ES-I3 (cell line): Measurements from ENCODE around the gene RNF14.

Source experiments
- H3K36me3 ChIP-seq: 2 replicates; pipeline ENCODE4 v1.6.1; 2013; ENCODE audit warnings: mild to moderate bottlenecking, low read length, control low read depth, moderate library complexity; ENCODE audit not compliant: insufficient read depth
- H3K4me1 ChIP-seq: 2 replicates; pipeline ENCODE4 v1.6.1; 2013; ENCODE audit warnings: mild to moderate bottlenecking, control low read depth, low read length; ENCODE audit not compliant: insufficient read depth
- H3K9ac ChIP-seq: 2 replicates; pipeline ENCODE4 v1.6.1; 2013; ENCODE audit warnings: low read depth, mild to moderate bottlenecking, low read length, moderate library complexity
- H3K9me3 ChIP-seq: 2 replicates; pipeline ENCODE4 v1.6.1; 2013; ENCODE audit warnings: mild to moderate bottlenecking, low read length, moderate library complexity; ENCODE audit not compliant: control insufficient read depth, insufficient read depth

The RNF14 gene

GRCh38 chr5:141982626-141983025 lies 13.7 kb downstream of the RNF14 start:
- Histone ChIP-seq H3K9me3 (no peaks in the 10 kb centered on the region), H3K36me3 (peaks cover 20% of the 10 kb centered on the region), H3K4me1 (no peaks in the 10 kb centered on the region), H3K9ac (no peak overlapping the region)

GRCh38 chr5:141986072-141986471 lies 17.2 kb downstream of the RNF14 start:
- Histone ChIP-seq H3K4me1 (no peaks in the 10 kb centered on the region), H3K9me3 (no peaks in the 10 kb centered on the region), H3K36me3 (peaks cover 11% of the 10 kb centered on the region), H3K9ac (no peak overlapping the region)

- Histone ChIP-seq H3K36me3 (peaks cover 17% of the 10 kb centered on the region), H3K4me1 (no peaks in the 10 kb centered on the region), H3K9me3 (no peaks in the 10 kb centered on the region), H3K9ac (no peak overlapping the region)
Measured at GRCh38 chr5:141989720-141990119, 20.8 kb downstream of the RNF14 start.

DNA sequence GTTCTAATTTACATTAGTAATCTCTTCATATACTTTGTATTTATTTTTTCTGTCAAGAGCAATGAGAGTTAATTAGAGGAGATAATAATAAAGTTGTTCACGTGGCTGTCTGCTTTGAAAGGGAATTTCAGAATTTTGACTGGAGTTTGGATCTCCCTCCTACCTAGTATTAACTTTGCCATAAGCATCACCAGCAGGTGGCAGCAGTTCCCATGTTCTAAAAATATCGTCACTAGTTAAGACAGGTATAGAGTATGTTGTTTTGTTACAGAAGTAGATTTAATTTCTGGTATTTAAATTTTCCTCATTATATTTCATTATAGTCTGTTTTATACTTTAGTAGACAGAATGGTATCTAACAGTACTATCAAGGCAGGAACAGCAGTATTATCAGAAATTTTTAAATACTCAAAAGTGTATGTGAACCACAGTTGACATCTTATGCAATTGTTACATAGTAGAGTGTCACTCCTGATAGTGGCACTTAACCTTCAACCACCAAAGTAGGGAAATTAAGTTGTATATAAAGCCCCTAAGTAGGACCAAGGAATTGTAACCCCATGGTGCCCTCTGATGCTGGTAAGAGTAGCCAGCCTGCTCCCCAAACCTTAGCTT lies 23.6 kb downstream of the RNF14 start:
- H3K36me3 ChIP-seq: peaks cover 14% of the 10 kb centered on the region
- H3K9ac ChIP-seq: no peak overlapping the region
- H3K4me1 ChIP-seq: no peaks in the 10 kb centered on the region
- H3K9me3 ChIP-seq: no peaks in the 10 kb centered on the region

DNA sequence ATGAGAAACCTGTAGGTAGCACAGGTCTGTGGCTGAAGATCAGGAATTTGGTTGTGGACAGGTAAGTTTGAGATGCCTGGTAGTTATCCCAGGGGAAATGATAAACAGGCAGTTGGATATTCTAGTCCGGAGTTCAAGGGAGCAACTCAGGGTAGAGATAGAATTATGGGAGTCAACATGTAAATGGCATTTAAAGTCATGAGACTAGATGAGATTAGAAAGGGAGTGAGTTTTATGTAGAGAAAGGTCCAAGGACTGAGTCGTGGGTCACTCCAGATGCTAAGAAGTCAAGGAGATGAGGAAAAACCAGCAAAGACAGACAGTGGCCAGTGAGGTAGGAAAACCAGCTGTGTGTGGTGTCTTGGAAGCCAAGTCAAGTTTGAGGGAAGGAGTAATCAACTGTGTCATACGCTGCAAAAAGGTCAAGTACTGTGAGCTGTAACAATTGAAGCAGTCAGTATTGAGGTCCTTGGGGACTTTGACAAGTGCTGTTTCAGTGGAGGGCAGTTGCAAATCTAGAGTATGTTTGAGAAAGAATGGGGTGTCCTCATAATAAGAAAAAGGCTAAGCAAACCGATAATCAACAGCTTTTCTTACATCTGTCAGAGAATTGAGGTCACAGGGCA lies 25.7 kb downstream of the RNF14 start:
- no peaks in the 10 kb centered on the region for H3K9me3 ChIP-seq
- no peaks in the 10 kb centered on the region for H3K4me1 ChIP-seq
- H3K9ac ChIP-seq: no peak overlapping the region
- peaks cover 14% of the 10 kb centered on the region for H3K36me3 ChIP-seq

GRCh38 chr5:141995656-141996055 lies 26.8 kb downstream of the RNF14 start:
- Histone ChIP-seq H3K9ac (no peak overlapping the region), H3K9me3 (no peaks in the 10 kb centered on the region), H3K36me3 (peaks cover 19% of the 10 kb centered on the region), H3K4me1 (no peaks in the 10 kb centered on the region)

GRCh38 chr5:141997358-141997960 lies 28.6 kb downstream of the RNF14 start:
- Histone ChIP-seq H3K9me3 (peaks cover 2% of the 10 kb centered on the region; the same call in 1 of the 2 replicates), H3K9ac (no peak overlapping the region), H3K36me3 (peaks cover 28% of the 10 kb centered on the region), H3K4me1 (no peaks in the 10 kb centered on the region)

GRCh38 chr5:142000173-142000572 lies 31.3 kb downstream of the RNF14 start:
- Histone ChIP-seq H3K9ac (no peak overlapping the region), H3K4me1 (no peaks in the 10 kb centered on the region), H3K36me3 (peaks cover 38% of the 10 kb centered on the region), H3K9me3 (peaks cover 2% of the 10 kb centered on the region; the same call in 1 of the 2 replicates)

GRCh38 chr5:142000704-142001484 lies 32.0 kb downstream of the RNF14 start:
- peaks cover 42% of the 10 kb centered on the region for H3K36me3 ChIP-seq
- peaks cover 2% of the 10 kb centered on the region; the same call in 1 of the 2 replicates for H3K9me3 ChIP-seq
- H3K9ac ChIP-seq: no peak overlapping the region
- H3K4me1 ChIP-seq: no peaks in the 10 kb centered on the region

GRCh38 chr5:142003266-142003800 lies 34.4 kb downstream of the RNF14 start:
- Histone ChIP-seq H3K9ac (no peak overlapping the region), H3K36me3 (peaks cover 48% of the 10 kb centered on the region), H3K4me1 (no peaks in the 10 kb centered on the region), H3K9me3 (peaks cover 2% of the 10 kb centered on the region; the same call in 1 of the 2 replicates)

- Histone ChIP-seq H3K9ac (no peak overlapping the region), H3K36me3 (peaks cover 46% of the 10 kb centered on the region), H3K9me3 (no peaks in the 10 kb centered on the region), H3K4me1 (no peaks in the 10 kb centered on the region)
Measured at GRCh38 chr5:142006363-142007236, 37.7 kb downstream of the RNF14 start.

DNA sequence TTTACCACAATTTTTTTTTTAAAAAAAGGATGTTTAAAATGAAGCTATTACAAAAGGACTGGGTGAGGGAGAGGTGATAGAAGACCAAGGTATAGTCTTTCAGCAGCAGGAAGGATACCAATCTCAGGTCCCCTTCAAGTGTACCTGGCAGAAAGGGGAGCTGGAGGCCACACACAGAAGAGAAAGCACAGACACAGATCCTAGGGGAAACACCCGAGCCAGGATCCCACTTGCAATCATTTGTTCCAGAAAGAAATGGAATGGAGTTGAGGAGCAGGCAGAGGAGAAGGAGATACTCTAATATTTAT lies 38.3 kb downstream of the RNF14 start:
- H3K36me3 ChIP-seq: peaks cover 44% of the 10 kb centered on the region
- H3K9me3 ChIP-seq: no peaks in the 10 kb centered on the region
- no peaks in the 10 kb centered on the region for H3K4me1 ChIP-seq
- no peak overlapping the region for H3K9ac ChIP-seq

DNA sequence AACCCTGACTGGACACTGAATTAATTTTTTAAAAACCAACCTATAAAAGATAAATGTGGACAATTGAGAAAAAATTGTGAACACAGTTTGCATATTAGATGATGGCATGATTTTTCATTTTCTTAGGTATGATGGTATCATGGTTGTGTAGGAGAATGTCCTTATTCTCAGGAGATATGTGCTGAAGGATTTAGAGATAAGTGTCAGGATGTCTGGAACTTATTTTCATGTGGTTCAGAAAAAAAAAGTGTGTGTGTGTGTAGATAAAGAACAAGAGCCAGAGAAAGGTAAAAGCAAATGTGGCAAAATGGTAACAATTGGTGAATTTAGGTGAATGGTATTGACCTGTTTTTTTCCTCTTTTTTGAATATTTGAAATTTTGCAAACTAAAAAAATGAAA lies 39.9 kb downstream of the RNF14 start:
- H3K9ac ChIP-seq: no peak overlapping the region
- peaks cover 35% of the 10 kb centered on the region for H3K36me3 ChIP-seq
- no peaks in the 10 kb centered on the region for H3K4me1 ChIP-seq
- H3K9me3 ChIP-seq: no peaks in the 10 kb centered on the region

DNA sequence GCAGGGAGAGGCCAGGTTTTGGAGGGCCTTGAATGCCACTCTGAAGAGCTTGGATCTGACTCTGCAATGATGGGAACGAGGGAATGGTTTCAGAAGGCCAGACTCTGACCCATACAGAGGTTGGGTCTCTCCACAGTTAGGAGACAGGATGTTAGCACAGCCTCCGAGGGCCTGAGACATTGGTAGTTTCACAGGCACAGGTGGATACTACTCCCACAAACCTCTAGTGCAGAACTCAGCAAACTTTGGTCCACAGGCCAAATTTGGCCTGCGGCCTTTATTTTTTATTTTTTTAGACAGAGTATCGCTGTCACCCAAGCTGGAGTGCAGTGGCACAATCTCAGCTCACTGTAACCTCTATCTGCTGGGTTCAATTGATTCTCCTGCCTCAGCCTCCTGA lies 41.0 kb downstream of the RNF14 start:
- Histone ChIP-seq H3K9me3 (no peaks in the 10 kb centered on the region), H3K4me1 (no peaks in the 10 kb centered on the region; the same call in 1 of the 2 replicates), H3K9ac (no peak overlapping the region), H3K36me3 (peaks cover 27% of the 10 kb centered on the region)
